ENCODE measurements around the gene SPATA21.

The SPATA21 gene

DNA sequence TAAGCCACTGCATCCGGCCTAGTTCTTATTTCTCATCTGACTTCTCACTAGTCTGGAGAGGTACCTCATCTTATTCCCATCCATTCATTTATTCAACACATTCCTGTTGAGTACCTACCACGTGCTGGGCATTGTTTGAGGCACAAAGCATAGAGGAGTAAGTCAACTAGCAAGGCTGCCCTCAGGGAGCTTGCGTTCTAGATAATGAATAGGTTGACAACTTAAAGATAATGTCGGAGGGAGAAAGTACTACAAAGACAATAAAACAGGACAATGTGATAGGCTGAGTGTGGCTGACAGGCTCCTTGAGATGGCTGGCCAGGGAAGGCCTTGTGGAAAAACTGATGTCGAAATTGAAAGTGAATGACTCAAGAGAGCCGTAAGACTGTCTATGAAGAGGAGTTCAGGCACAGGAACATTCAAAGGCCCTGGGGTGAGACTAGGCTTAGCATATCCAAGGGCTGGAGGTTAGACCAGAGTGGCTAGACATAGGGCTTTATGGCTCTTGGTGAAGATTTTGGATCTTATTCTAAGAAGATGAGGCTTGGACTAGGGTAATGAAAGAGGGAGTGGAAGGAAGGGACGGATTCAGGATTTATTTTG is 18.3 kb downstream of the SPATA21 start:
- no peak for DNase-seq

DNA sequence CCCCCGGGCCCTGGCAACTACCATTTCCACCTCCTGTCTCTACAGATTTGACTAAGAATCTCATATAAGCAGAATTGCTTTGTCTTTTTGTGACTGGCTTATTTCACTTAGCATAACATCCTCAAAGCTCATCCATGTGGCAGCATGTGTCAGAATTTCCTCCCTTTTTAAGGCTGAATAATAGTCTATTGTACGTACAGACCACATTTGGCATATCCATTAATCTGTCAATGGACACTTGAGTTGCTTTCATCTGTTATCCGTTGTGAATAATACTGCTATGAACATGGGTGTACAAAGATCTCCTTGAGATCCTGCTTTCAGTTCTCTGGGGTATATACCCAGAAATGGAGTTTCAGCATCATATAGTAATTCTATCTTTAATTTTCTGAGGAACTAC is 24.0 kb downstream of the SPATA21 start:
- no peak for DNase-seq

DNA sequence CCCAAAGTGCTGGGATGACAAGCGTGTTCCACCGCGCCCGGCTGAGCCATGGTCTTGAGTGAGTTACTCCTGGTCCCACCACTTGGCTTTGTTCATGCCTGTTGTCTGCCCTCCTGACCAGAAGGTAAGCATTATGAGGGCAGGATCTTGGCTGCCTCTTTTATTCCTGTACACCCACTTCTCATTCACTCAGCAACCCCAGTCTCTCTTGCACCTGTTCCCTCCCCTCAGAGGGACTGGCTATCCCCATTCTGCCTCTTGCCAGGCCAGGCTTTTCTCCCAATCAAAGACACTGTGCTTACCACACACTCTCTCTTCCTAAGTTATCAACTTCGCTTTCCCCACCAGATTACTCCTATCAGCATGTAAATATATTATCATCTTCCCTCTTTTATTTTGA is 26.4 kb downstream of the SPATA21 start:
- DNase-seq: no peak

DNA sequence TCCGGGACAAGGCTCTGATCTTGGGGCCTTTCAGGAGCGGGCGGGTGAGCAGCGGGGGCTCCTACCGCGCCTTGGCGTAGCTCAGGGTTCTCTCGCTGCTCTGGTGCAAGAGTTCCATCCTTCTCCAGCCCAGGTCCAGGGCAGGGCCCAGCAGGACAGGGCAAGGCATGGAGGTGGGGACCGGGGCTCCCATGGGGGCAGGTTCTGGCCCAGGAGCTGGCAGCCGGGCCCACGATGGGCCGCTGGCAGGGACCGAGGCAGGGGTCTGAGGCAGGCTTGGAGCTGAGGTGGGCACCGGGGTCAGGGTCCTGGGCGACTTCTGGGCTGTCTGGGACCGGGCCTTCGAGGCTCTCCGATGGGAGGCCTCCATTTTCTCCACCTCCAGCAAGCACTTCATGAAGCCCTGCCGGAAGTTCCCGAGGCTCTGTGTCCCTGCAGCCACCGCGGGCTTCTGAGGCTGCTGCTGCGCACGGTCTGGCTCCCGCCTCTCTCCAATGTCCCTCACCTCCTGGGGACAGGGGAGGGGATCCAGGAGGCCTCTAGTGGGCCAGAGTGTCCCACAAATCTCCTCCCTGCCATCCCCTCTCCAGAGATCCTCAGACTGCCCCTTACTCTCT is 27.6 kb downstream of the SPATA21 start:
- no peak for DNase-seq

DNA sequence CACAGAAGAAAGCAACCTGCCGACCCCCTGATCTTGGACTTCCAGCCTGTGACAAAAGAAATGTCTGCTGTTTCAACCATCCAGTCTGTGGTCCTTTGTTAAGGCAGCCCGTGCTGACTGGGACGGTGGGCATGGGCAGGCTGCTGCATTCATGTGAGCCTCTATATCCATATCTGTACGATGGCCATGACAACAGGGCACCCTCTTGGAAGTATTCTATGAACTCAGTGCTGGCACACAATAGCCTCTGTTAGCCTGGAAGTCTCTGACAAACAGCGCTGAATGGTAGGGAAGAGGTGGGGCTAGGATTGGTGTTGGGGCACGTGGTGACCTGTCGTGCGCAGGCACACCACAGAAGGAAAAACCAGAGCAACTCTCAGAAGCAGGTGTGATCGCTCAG is 30.4 kb downstream of the SPATA21 start:
- DNase-seq: no peak

DNA sequence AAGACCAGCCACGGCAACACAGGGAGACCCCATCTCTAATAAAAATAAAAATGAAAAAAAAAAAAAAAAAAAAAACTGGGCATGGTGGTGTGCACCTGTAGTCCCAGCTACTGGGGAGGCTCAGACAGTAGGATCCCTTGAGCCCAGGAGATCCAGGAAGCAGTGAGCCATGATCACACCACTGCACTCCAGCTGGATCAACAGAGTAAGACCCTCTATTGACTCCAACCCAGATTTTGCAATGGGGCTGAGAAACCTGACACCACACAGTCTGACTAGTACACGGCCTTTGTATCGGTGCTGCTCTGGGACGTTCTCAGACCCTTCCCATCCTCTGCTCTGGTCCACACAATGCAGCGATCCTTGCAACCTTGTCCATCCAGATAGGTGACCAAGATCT is 31.8 kb downstream of the SPATA21 start:
- no peak for DNase-seq

DNA sequence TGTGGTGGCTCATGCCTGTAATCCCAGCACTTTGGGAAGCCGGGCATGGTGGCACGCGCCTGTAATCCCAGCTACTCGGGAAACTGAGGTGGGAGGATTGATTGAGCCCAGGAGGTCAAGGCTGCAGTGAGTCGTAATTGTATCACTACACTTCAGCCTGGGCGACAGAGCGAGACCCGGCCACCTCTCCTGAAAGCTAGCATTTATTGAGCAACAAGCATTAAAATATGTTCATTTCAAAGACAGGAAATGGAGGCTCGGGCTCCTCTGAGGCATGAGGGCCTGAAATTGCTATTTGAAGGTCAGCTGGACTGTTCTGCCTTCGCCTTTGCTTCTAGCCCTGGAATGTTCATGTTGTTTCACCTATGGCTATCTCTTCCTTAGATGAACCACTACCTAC is 34.5 kb downstream of the SPATA21 start:
- no peak for DNase-seq

DNA sequence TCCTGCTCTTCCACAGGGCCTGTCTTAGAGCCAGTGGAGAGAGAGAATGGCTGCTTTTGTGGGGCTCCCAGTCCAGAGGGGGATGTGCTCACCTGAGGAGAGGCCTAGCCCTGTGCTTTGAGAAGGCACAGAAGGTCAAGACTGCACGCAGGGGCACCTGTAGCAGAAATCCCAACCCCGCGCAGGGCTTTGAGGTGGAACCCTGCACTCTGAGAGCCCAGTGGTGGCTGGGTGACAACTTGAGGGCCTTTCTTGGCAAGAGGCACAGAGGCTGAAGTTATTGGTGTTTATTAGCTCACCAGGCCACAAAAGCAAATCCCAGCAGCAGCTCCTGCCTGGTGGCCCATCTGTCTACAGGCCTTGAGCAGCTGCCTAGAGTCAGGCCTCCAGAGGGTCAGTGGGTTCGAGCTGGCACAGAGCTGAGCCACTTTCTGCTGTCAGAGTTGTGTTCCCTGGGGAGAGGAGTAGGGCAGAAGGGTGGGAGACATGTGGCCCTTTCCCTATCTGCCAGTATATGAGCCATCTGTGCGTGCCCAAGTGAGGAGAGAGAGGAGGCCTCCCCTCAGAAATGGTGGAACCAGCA is 38.8 kb downstream of the SPATA21 start:
- peak; percentile 68 for DNase-seq

DNA sequence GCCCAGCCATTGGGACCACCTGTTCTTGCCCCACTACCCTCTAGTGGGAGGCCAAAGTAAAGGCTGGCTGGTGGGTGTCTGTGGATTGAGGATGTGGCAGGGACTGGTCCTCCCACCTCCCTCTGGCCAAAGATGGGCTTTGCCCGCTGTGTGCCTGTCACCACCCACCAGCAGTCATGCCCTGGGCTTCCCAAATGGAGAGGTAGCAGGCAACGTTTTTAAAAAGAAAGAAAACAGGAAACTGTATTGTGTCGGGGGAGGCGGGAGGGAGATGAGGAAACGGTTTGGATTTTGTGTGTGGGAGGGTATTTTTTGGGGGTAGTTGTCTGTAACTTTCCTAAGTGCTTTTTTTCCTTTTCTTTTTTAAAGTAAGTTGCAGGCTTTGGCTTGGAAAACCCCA is 40.1 kb downstream of the SPATA21 start:
- no peak for DNase-seq

DNA sequence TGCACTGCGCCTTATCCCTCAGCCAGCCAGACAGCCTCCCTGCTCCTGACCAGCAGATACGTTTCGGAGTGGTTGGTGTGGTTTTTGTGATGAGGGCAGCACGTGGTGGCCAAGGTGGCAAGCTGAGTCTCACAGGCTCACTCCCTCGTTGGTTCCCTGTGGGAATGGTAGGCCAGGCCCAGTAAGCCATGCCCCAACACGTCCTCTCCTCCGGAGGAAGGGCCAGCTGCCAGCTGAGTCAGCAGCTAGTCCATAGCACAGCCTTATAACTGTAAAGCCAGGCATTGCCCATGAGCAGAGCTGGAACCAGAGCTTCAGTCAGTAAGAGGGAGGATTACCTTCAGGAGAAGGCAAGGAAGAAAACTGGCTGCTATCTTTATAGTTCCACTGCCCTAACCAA is 40.6 kb downstream of the SPATA21 start:
- DNase-seq: peak; percentile 79

DNA sequence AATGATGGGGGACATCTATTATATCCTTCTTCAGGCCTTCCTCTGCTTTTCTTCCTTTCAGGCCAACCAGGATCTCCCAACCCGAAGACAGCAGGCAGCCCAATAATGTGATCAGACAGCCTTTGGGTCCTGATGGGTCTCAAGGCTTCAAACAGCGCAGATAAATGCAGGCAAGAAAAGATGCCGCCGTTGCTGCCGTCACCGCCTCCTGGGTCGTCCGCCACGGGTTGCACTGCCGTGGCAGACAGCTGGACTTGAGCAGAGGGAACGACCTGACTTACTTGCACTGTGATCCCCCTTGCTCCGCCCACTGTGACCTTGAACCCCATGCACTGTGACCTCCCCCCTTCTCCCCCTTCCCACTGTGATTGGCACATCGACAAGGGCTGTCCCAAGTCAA is 42.2 kb downstream of the SPATA21 start:
- no peak for DNase-seq

DNA sequence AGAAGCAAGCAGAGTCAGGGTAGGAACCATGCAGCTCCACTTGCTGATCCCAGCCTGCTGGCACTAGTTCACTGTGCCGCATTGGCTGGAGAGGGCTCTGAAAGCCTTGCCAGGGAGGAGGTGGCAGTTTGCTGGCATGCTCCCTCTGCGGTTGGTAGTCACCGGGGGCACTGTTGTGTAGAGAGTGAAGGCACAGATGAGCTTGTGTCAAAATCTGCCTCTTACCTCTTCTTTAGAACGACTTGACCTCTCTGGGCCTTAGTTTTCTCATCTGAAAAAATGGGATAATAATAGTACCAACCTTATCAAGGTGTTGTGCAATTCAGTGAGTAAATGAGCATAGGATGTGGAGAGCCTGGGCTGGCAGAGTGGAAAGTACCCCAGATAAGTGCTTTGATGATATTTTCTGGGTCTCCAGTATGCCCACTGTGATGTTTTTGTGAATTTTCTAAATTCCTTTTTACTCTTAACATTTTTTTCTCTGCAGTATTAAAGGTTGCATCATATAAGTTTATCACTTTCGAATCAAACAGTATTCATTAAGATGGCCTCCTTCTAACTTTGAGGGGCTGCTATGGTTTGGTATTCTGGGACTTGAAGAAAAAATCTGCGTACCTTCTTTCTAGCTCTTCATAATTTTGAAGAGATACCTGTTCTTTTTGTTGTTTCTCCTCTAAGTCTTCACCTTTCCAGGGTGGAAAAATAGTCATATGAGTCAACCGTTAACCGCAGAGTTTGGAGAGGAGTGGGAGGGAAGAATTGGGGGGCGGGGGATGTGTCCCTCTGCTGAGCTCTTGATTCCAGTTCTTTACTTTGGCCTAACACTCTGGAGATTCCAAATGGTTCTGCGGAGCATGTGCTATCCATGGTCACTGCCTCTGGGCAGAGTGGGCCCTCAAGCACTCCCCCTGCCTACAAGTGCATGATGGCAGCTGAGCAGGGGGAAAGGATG is 43.4 kb downstream of the SPATA21 start:
- no peak for DNase-seq

DNA sequence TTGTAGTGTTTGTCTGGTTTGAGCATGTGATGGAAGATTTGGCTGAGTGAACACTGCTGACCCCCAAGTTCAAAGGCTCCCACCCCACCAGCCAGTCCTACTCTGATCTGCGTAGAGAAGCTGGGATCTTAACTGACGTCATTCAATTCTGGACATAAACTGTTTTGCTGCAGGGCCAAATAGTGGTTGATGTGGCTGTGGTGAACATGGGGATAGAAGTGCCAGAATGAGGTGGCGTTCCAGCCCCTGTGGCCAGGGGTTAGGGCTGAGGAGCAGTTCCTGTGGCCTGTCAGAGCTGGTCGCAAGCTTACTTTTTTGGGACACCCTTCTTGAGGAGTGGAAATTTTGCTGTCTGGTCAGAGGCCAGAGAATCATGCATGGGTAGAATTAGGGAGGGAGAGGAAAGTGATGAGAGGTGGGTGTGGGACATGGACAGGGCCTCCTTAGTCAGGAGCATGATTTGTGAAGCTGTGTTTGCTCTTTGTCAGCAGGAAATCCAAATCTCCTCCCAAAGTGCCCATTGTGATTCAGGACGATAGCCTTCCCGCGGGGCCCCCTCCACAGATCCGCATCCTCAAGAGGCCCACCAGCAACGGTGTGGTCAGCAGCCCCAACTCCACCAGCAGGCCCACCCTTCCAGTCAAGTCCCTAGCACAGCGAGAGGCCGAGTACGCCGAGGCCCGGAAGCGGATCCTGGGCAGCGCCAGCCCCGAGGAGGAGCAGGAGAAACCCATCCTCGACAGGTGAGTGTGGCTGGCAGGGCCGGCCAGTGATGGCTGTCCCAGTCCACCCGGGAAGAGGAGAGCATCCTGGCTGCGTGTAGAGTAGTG is 44.3 kb downstream of the SPATA21 start:
- no peak for DNase-seq

DNA sequence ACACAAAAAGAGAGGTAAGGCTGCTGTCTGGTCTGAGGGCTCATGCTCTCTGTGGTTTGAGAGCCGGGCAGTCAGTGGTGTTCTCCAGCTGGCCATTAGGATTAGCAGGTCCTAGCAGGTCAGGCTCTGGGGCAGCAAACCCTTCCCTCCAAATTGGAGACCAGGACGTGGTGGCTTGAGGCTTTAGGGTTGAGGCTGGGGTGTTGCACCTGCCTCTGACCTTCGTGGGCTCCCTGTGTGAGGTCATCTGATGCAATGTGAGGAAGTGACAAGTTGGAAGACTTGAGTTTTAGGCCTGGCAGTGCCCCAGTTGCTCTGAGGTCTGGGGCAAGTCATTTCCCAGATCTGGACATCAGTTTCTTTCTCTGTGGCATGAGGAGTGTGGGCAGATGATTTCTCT is 45.8 kb downstream of the SPATA21 start:
- DNase-seq: no peak

DNA sequence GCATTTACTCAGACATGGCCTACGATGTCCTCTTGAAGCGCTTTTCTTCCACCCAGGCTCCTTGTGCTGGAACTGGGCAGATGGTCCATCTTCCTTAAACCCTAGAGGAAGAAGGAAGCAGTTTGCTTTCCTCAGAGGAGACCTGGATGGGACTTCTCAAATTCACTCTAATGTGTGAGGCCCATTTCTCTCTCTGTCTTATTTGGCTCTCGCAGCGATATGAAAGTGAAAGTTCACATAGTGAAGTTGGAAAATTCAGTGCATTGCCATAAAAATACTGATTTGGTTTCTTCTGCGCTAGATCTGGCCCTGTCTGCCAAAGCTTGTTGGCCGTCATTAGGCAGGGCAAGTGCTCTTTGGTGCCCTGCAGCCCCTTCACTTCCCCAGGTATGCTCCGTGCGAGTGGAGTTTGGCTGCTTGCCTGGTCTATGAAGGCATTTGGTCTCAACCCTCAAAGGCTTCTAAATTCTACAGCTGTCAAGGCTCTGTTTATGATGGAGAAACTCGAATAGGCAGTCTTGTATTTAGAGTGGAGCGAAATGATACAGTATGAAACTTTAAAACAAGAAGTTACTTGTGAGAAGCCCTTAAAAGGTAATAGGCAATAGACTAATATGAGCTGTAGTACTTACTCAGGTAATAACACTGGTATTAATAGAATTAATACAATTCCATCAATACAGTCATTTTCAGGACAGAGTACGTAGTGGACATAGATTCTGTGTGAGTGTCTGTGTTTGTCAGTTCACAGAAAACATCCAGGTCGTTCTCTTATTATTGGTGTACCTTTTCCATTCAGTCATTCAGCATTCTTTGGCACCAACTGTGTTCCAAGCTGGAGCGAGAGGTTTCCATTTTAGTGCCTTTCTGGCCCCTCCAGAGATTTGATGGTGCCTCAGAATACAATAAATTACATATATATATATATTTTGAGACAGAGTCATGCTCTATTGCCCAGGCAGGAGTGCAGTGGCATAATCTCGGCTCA is 49.7 kb downstream of the SPATA21 start:
- no peak for DNase-seq

DNA sequence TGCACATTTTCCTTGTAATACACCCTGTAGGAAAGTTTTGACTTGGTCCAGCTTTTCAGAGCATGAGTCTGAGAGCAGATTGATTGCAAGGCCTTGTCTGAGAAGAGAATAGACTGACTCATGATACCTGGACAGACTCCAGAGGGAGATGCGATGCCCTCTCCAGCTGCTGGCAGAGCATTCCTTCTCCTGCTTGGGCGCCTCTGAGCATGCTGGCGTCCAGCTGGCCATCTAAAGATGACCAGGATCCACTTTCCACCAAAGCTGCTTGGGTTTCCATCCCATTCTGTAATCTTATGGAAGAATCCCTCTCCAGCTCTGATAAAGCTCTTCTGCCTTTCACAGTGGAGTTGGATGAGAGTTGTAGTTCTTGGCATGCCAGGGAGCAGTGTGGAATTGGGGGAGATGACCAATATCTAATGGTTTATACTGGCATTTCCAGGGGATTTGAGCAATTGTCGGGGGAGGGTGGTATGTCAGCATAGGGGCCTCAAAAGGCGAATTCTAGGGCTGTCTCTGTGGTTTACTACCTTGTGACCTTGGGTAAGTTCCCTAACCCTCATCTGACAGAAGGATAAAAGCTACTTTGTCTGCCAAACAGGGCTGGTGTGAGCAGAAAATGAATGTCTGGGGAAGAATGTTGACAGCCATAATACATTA is 50.6 kb downstream of the SPATA21 start:
- DNase-seq: peak; percentile 78

DNA sequence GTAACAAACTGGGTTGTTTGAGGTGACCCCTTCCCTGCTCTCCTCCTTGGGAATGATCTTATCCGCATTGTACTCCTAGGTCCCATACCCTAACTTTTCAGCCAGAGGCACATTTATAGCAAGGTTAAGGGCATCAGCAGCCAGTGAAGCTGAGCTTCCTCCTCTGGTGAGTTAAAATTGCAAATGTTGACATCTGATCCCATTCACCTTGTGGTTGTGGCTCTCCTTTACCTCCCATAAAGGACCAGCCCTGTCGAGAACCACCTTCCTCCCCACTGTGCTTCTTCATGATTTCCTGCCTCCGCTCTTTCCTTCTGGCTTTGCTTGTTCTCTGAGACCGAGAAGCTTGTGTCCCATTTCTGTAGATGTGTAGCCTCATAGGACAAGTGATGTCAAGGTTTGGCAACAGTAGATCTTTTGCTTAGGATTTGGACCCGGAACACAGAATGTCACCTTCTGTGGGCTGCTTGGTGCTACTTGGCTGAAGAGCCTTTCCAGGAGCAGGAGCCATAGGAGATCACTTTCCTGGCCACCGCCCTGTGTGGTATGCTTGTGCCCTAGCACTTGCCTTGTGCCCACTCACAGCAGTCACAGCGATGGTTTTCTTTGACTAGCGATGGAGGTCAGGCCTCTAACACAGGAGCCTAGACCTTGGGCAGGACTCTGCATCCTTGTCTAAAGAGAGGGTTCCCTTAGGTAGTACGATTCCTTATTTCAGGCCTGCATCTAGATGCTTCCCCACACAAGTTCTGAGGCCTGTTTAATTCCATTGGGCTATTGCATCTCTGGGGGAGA is 51.4 kb downstream of the SPATA21 start:
- no peak for DNase-seq

DNA sequence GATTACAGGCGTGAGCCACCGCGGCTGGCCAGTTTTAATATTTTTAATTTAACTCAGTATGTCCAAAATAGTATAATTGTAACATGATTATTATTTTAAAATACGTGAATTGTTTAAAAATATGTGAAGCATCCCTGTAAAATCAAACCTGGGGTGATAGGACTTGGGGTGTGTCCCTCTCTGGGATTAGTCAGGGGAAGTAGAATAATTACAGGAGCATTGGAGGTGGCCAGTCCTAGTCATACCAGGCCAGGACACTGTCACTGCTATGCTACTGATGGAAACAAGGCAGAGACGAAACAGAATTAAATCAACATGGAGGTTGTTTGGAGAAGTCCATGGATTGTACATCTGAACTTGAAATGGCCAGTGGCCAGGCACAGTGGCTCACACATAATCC is 53.3 kb downstream of the SPATA21 start:
- no peak for DNase-seq

DNA sequence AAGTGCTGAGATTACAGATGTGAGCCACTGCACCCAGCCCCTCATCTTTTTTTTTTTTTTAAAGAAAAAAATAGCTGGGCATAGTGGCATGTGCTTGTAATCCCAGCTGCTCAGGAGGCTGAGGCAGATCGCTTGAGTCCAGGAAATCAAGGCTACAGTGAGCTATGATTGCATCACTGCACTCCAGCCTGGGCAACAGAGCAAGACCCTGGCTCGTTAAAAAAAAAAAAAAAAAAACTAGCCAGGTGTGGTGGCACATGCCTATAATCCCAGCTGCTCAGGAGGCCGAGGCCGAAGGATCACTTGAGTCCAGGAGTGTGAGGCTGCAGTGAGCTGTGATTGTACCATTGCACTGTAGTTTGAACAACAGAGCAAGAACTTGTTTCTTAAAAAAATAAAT is 56.4 kb downstream of the SPATA21 start:
- DNase-seq: no peak

DNA sequence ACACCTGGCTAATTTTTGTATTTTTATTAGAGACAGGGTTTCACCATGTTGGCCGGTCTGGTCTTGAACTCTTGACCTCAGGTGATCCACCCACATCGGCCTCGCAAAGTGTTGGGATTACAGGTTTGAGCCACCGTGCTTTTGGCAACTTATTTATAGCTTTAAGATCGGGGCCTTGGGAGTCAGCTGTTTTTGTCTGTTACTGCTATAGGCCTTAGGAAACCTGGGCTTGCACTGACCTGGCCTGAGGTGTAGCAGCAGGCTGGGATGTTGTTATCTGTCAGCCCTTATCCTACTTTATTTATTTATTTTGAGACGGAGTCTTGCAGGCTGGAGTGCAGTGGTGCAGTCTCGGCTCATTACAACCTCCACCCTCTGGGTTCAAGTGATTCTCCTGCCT is 58.8 kb downstream of the SPATA21 start:
- DNase-seq: no peak

Data from NCI-H446 treated with DMSO at 0.1 percent for 48 hours (cell line).